A549 (cell line): ENCODE data around the gene DNAJA1. TPM values are rescaled to one million over a fixed set of nuclear protein-coding genes. Genes with fewer than 3 reads are reported as not detected.
A peak's percentile ranks its signal among the peaks of the same experiment; 100 is the strongest.

Experiments used
- ATAC-seq, 2 experiments: fragments of 200-7000 bp in 1 of 2; fragments of >200 bp in 1 of 2; cut with Nextera tagmentation in 1 of 2; cut with Tn5 transposase in 1 of 2; 3 replicates each; pipeline versions ENCODE4 v1.8.0 to v1.9.1; 2018 to 2020; ENCODE audit warnings: mild to moderate bottlenecking in 1 of 2, moderate library complexity in 1 of 2
- CTCF ChIA-PET: fragments of 300-600 bp; sonication (Branson Sonifier 250); formaldehyde crosslinking; extraction: SDS; loops from one replicate; lab custom pipeline; 2021; ENCODE audit warnings: antibody characterized with exemption, inconsistent platforms; lab: Yijun Ruan, JAX
- POLR2A ChIA-PET: fragments of 350-600 bp; formaldehyde crosslinking; extraction: SDS; loops from one replicate; lab custom pipeline; 2021; ENCODE audit warnings: antibody characterized with exemption, inconsistent platforms; lab: Yijun Ruan, JAX
- DNase-seq, 2 experiments: peaks; one replicate each; pipeline versions ENCODE4 v3.0.0 to v3.0.0-alpha.2; 2011 to 2016; ENCODE audit warnings: low read depth in 1 of 2, low spot score in 1 of 2
- FAIRE-seq: peaks from 2 replicates; lab custom pipeline; 2011; peaks lifted over from hg19 to GRCh38; lab: Jason Lieb, UNC
- H3K27ac ChIP-seq, 2 experiments: fragments of >200 bp; sonication (Bioruptor Twin); formaldehyde crosslinking; 3 replicates each; pipeline ENCODE4 v1.5.1; 2016 to 2017
- H3K4me1 ChIP-seq: fragments of >200 bp; sonication (Bioruptor Twin); formaldehyde crosslinking; 3 replicates; pipeline ENCODE4 v1.6.1; 2016
- H3K4me2 ChIP-seq: fragments of >200 bp; sonication (Bioruptor Twin); formaldehyde crosslinking; 3 replicates; pipeline ENCODE4 v1.6.1; 2016
- H3K4me3 ChIP-seq: fragments of >200 bp; sonication (Bioruptor Twin); formaldehyde crosslinking; 3 replicates; pipeline ENCODE4 v1.5.1; 2016
- H3K9me3 ChIP-seq: fragments of >200 bp; sonication (Bioruptor Twin); formaldehyde crosslinking; 3 replicates; pipeline ENCODE4 v1.6.1; 2016
- CBX8 ChIP-seq: fragments of 200-600 bp; sonication (generic); IDR thresholded peaks from 2 replicates; pipeline ENCODE4 v1.6.1; 2016
- FOXS1 ChIP-seq: fragments of 250-450 bp; sonication (Bioruptor Pico); IDR thresholded peaks from 2 replicates; pipeline ENCODE4 v1.5.0; 2020; ENCODE audit warnings: mild to moderate bottlenecking, moderate library complexity
- HES2 ChIP-seq: fragments of >200 bp; sonication (Bioruptor Twin); formaldehyde crosslinking; IDR thresholded peaks from 2 replicates; pipeline ENCODE4 v1.6.1; 2016
- HOXB13 ChIP-seq: fragments of 250-450 bp; sonication (Bioruptor Pico); IDR thresholded peaks from 2 replicates; pipeline ENCODE4 v1.5.0; 2020; ENCODE audit warnings: low read depth, mild to moderate bottlenecking, moderate library complexity
- JUN ChIP-seq, 2 experiments: fragments of >200 bp; sonication (Bioruptor Twin); formaldehyde crosslinking; IDR thresholded peaks; 2 replicates in 1 of 2; 3 replicates in 1 of 2; pipeline ENCODE4 v1.6.1; 2016 to 2017
- MAFK ChIP-seq: fragments of 450-650 bp; IDR thresholded peaks from 2 replicates; pipeline ENCODE4 v1.6.1; 2014; ENCODE audit not compliant: partially characterized antibody
- PBX3 ChIP-seq: IDR thresholded peaks from 2 replicates; pipeline ENCODE4 v1.6.1; 2012
- POLR2AphosphoS2 ChIP-seq: conservative IDR thresholded peaks from 2 replicates; pipeline ENCODE4 v1.6.1; 2012; ENCODE audit warnings: low read length, improper control_type of control experiment, inconsistent platforms
- RAD21 ChIP-seq, 2 experiments: fragments of >200 bp in 1 of 2; sonication (Bioruptor Twin) in 1 of 2; formaldehyde crosslinking in 1 of 2; IDR thresholded peaks in 1 of 2; conservative IDR thresholded peaks in 1 of 2; 2 replicates in 1 of 2; 3 replicates in 1 of 2; pipeline ENCODE4 v1.6.1; 2012 to 2018; ENCODE audit warnings: inconsistent platforms in 1 of 2
- RARB ChIP-seq: fragments of 250-450 bp; sonication (Bioruptor Pico); IDR thresholded peaks from 2 replicates; pipeline ENCODE4 v1.8.0; 2021; ENCODE audit warnings: mild to moderate bottlenecking, moderate library complexity
- RCOR1 ChIP-seq: fragments of 150-350 bp; IDR thresholded peaks from 2 replicates; pipeline ENCODE4 v1.6.1; 2014; ENCODE audit warnings: antibody characterized with exemption, low read length, low read depth
- ZSCAN20 ChIP-seq: fragments of 250-450 bp; sonication (Bioruptor Pico); IDR thresholded peaks from 2 replicates; pipeline ENCODE4 v1.8.0; 2022; ENCODE audit warnings: mild to moderate bottlenecking, moderate library complexity
- WGBS: methylation state at CpG from one replicate; pipeline ENCODE4 v1.1.6; 2017; ENCODE audit errors: missing lambda C conversion rate; 5-methylcytosine and 5-hydroxymethylcytosine counted together
- polyA plus RNA-seq, 4 experiments: library from polyadenylated mRNA; depleted of rRNA in 3 of 4; stranded (reverse); fragments of >200 nt; fragmentation: RNase III in 1 of 4; extraction: RNeasy Plus Mini Kit Qiagen cat#74134 plus additional on column Dnase treatment in 1 of 4; gene quantifications; 2 replicates in 3 of 4; 3 replicates in 1 of 4; pipeline ENCODE4 v1.2.3, GENCODE V29; 2011 to 2017
- TF ChIP-seq, protein P1 (sequence below): fragments of >200 bp; sonication (Bioruptor Twin); formaldehyde crosslinking; IDR thresholded peaks from 3 replicates; pipeline ENCODE4 v1.5.1; 2016
- TF ChIP-seq, protein P2 (sequence below): fragments of 450-650 bp; IDR thresholded peaks from 2 replicates; pipeline ENCODE4 v1.6.1; 2014; ENCODE audit warnings: antibody characterized with exemption
- TF ChIP-seq, protein P3 (sequence below): fragments of 200-600 bp; sonication (generic); IDR thresholded peaks from 2 replicates; pipeline ENCODE4 v1.6.1; 2016; ENCODE audit warnings: antibody characterized with exemption, mild to moderate bottlenecking, moderate library complexity

The DNAJA1 gene
- polyA plus RNA-seq, 2 of the 4 experiments (the other 2 are of a cell fraction), result 258 to 410 TPM

- 48% methylated on average over 12 of the region's 12 CpGs for WGBS
- ChIA-PET CTCF (interaction anchor here (0.6 to 9.0 kb wide), 16 partner anchors 8 to 181 kb away, joined by 3 to 59 read pairs (median 4); partner anchors contain the start of genes APTX, DNAJA1 and SMU1), POLR2A (interaction anchor here (0.8 to 3.6 kb wide), 4 partner anchors 10 to 32 kb away, joined by 3 to 58 read pairs (median 6); partner anchors contain the start of genes DNAJA1 and SMU1)
- ATAC-seq, result peak; percentile 62 to 68
- peaks cover 31% of the 10 kb centered on the region for H3K4me1 ChIP-seq
- TF ChIP-seq RARB (CRISPR knock-in tag), result no peak
- TF ChIP-seq RAD21 (conservative IDR thresholded peaks at IDR 0.05 in 1 of 2, IDR thresholded peaks at IDR 0.05 in 1 of 2), result peak; percentile 25 to 52; a peak in 4 of 5 replicates
- TF ChIP-seq, protein P1, sequence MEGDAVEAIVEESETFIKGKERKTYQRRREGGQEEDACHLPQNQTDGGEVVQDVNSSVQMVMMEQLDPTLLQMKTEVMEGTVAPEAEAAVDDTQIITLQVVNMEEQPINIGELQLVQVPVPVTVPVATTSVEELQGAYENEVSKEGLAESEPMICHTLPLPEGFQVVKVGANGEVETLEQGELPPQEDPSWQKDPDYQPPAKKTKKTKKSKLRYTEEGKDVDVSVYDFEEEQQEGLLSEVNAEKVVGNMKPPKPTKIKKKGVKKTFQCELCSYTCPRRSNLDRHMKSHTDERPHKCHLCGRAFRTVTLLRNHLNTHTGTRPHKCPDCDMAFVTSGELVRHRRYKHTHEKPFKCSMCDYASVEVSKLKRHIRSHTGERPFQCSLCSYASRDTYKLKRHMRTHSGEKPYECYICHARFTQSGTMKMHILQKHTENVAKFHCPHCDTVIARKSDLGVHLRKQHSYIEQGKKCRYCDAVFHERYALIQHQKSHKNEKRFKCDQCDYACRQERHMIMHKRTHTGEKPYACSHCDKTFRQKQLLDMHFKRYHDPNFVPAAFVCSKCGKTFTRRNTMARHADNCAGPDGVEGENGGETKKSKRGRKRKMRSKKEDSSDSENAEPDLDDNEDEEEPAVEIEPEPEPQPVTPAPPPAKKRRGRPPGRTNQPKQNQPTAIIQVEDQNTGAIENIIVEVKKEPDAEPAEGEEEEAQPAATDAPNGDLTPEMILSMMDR, result peak; percentile 53
- H3K9me3 ChIP-seq, result no peaks in the 10 kb centered on the region
- peak; percentile 61 to 67 for DNase-seq
- peak overlapping the region; percentile 79 to 86 for H3K27ac ChIP-seq
- peak overlapping the region; percentile 85 for H3K4me2 ChIP-seq
- peak overlapping the region; percentile 54 for H3K4me3 ChIP-seq
- FAIRE-seq, result no peak
Measured at GRCh38 chr9:33044677-33045282, 19.7 kb downstream of the DNAJA1 start.

DNA sequence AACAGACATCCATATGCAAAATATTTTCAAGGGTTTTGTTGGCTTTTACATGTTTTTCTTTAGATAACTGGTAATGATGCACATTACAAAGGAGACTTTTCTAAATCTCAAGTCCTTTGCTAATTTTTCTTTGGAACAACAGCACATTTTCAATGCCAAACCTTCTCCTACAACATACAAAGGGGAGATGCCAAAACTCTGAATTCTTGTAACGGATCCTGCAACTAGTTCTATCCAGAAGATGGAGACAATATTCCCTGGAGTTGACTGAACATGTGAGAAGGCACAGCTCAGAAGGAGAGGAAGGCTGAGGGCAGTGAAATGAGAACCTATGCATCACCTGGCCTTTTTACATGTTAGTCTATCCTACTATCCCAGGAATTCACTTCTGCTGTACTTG is 21.0 kb downstream of the DNAJA1 start:
- FAIRE-seq (no peak), DNase-seq (no peak), ATAC-seq (no peak)
- TF ChIP-seq, protein P2, sequence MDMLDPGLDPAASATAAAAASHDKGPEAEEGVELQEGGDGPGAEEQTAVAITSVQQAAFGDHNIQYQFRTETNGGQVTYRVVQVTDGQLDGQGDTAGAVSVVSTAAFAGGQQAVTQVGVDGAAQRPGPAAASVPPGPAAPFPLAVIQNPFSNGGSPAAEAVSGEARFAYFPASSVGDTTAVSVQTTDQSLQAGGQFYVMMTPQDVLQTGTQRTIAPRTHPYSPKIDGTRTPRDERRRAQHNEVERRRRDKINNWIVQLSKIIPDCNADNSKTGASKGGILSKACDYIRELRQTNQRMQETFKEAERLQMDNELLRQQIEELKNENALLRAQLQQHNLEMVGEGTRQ, result no peak
- TF ChIP-seq, protein P3, sequence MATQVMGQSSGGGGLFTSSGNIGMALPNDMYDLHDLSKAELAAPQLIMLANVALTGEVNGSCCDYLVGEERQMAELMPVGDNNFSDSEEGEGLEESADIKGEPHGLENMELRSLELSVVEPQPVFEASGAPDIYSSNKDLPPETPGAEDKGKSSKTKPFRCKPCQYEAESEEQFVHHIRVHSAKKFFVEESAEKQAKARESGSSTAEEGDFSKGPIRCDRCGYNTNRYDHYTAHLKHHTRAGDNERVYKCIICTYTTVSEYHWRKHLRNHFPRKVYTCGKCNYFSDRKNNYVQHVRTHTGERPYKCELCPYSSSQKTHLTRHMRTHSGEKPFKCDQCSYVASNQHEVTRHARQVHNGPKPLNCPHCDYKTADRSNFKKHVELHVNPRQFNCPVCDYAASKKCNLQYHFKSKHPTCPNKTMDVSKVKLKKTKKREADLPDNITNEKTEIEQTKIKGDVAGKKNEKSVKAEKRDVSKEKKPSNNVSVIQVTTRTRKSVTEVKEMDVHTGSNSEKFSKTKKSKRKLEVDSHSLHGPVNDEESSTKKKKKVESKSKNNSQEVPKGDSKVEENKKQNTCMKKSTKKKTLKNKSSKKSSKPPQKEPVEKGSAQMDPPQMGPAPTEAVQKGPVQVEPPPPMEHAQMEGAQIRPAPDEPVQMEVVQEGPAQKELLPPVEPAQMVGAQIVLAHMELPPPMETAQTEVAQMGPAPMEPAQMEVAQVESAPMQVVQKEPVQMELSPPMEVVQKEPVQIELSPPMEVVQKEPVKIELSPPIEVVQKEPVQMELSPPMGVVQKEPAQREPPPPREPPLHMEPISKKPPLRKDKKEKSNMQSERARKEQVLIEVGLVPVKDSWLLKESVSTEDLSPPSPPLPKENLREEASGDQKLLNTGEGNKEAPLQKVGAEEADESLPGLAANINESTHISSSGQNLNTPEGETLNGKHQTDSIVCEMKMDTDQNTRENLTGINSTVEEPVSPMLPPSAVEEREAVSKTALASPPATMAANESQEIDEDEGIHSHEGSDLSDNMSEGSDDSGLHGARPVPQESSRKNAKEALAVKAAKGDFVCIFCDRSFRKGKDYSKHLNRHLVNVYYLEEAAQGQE, result no peak
- TF ChIP-seq HES2 (no peak), ZSCAN20 (no peak), CBX8 (no peak), PBX3 (no peak), RCOR1 (no peak), HOXB13 (CRISPR knock-in tag) (no peak), JUN (IDR thresholded peaks at IDR 0.05) (no peak), MAFK (no peak), POLR2AphosphoS2 (no peak), FOXS1 (CRISPR knock-in tag) (no peak)
- H3K4me3 ChIP-seq, result no peak overlapping the region
- H3K4me1 ChIP-seq, result peaks cover 27% of the 10 kb centered on the region
- POLR2A ChIA-PET, result no interaction called here
- 95% methylated on average over 1 of the region's 1 CpG for WGBS
- no peak overlapping the region for H3K27ac ChIP-seq
- CTCF ChIA-PET, result interaction anchor here (2.0 to 3.5 kb wide), 4 partner anchors 10 to 125 kb away, joined by 4 to 22 read pairs (median 9); no protein-coding TSS in a partner anchor
- no peak overlapping the region for H3K4me2 ChIP-seq
- no peaks in the 10 kb centered on the region for H3K9me3 ChIP-seq
